ENCODE data around the gene GRM2.

The GRM2 gene

GRCh38 chr3:51706788-51707731 is at the start of gene GRM2:
GRM2 (plus strand) TSS chr3:51707068; CDS start chr3:51708984, 1,916 bp downstream.
- peak; percentile 92 for DNase-seq

GRCh38 chr3:51657234-51657633 is 49.6 kb upstream of the GRM2 start:
- DNase-seq: no peak

GRCh38 chr3:51659942-51660341 is 46.9 kb upstream of the GRM2 start:
- DNase-seq: no peak

GRCh38 chr3:51662456-51662855 is 44.4 kb upstream of the GRM2 start:
- no peak for DNase-seq

GRCh38 chr3:51668756-51669155 is 38.1 kb upstream of the GRM2 start:
- no peak for DNase-seq

GRCh38 chr3:51669241-51670052 is 37.4 kb upstream of the GRM2 start:
- DNase-seq: peak; percentile 79

- no peak for DNase-seq
Observed at GRCh38 chr3:51670053-51670822, 36.6 kb upstream of the GRM2 start.

- peak; percentile 89 for DNase-seq
Observed at GRCh38 chr3:51670823-51671733, 35.8 kb upstream of the GRM2 start, which contains the start of gene TEX264. TEX264 (plus strand) TSS chr3:51671252; CDS start chr3:51674305, 3,053 bp downstream.

GRCh38 chr3:51671734-51672475 is 35.0 kb upstream of the GRM2 start:
- peak; percentile 80 for DNase-seq

- DNase-seq: no peak
Observed at GRCh38 chr3:51673181-51673801, 33.6 kb upstream of the GRM2 start.

GRCh38 chr3:51673802-51674654 is 32.8 kb upstream of the GRM2 start:
- DNase-seq: no peak

GRCh38 chr3:51675201-51675611 is 31.7 kb upstream of the GRM2 start:
- DNase-seq: no peak

GRCh38 chr3:51676102-51676640 is 30.7 kb upstream of the GRM2 start:
- no peak for DNase-seq

GRCh38 chr3:51677358-51677757 is 29.5 kb upstream of the GRM2 start:
- DNase-seq: no peak

GRCh38 chr3:51678186-51678585 is 28.7 kb upstream of the GRM2 start:
- peak; percentile 8 for DNase-seq

GRCh38 chr3:51678641-51679040 is 28.2 kb upstream of the GRM2 start:
- DNase-seq: no peak

- no peak for DNase-seq
Observed at GRCh38 chr3:51679318-51679717, 27.6 kb upstream of the GRM2 start.

- DNase-seq: peak; percentile 10
Observed at GRCh38 chr3:51679777-51680176, 27.1 kb upstream of the GRM2 start.

- no peak for DNase-seq
Observed at GRCh38 chr3:51680196-51680595, 26.7 kb upstream of the GRM2 start.
